CD4-positive, alpha-beta T cell (primary cell): Measurements from ENCODE around the gene GSC. TPM values are rescaled to one million over a fixed set of nuclear protein-coding genes. Genes with fewer than 3 reads are reported as not detected.
"Not testable (repeated sequence)": the region's sequence is repeated elsewhere in the genome, so short reads cannot be mapped to it uniquely, and the experiment has no call there.

Experiments
- ATAC-seq: fragments of 200-7000 bp; cut with Tn5 transposase; one replicate; pipeline ENCODE4 v1.10.0; 2022; ENCODE audit warnings: mild to moderate bottlenecking; ENCODE audit not compliant: poor library complexity
- CTCF ChIA-PET: fragments of 350-600 bp; sonication (Branson Sonifier 250); formaldehyde crosslinking; loops from one replicate; lab custom pipeline; 2021; ENCODE audit warnings: antibody characterized with exemption, inconsistent platforms; lab: Charles Lee
- POLR2A ChIA-PET: fragments of 350-600 bp; sonication (Branson Sonifier 250); formaldehyde crosslinking; loops from one replicate; lab custom pipeline; 2021; ENCODE audit warnings: antibody characterized with exemption, inconsistent platforms; lab: Charles Lee
- DNase-seq, 14 experiments: peaks; one replicate each; pipeline ENCODE4 v3.0.0-alpha.2; 2013 to 2020; ENCODE audit warnings: mixed read lengths in 2 of 14
- H3K27ac ChIP-seq, 2 donors: one replicate each; pipeline versions ENCODE4 v1.5.1 to v1.7.0; 2013; ENCODE audit warnings: low read length in 2 of 2, low read depth in 1 of 2, mild to moderate bottlenecking in 1 of 2
- H3K27me3 ChIP-seq, 2 experiments: 1 replicate in 1 of 2; 2 replicates in 1 of 2; pipeline versions ENCODE4 v1.6.1 to v1.7.0; 2013; ENCODE audit warnings: low read length in 2 of 2, control low read depth in 1 of 2, mild to moderate bottlenecking in 1 of 2, moderate library complexity in 1 of 2; ENCODE audit not compliant: insufficient read depth in 2 of 2, control insufficient read depth in 1 of 2
- H3K36me3 ChIP-seq: one replicate; pipeline ENCODE4 v1.6.1; 2013; ENCODE audit warnings: low read length, control low read depth; ENCODE audit not compliant: insufficient read depth
- H3K4me1 ChIP-seq: one replicate; pipeline ENCODE4 v1.6.1; 2013; ENCODE audit warnings: low read length, control low read depth; ENCODE audit not compliant: insufficient read depth
- H3K4me3 ChIP-seq: one replicate; pipeline ENCODE4 v1.5.1; 2013; ENCODE audit warnings: mild to moderate bottlenecking, low read length, moderate library complexity
- H3K9me3 ChIP-seq, 2 experiments: 1 replicate in 1 of 2; 2 replicates in 1 of 2; pipeline versions ENCODE4 v1.6.1 to v1.7.0; 2013; ENCODE audit warnings: low read length in 2 of 2, mild to moderate bottlenecking in 2 of 2, control low read depth in 1 of 2, moderate library complexity in 1 of 2; ENCODE audit not compliant: control insufficient read depth in 1 of 2, insufficient read depth in 1 of 2
- H3K27ac Mint-ChIP-seq: one replicate; pipeline ENCODE4 v1.8.0; 2020; ENCODE audit warnings: mixed read lengths
- H3K27me3 Mint-ChIP-seq: one replicate; pipeline ENCODE4 v1.8.0; 2021; ENCODE audit warnings: mixed read lengths
- H3K36me3 Mint-ChIP-seq: one replicate; pipeline ENCODE4 v1.8.0; 2021; ENCODE audit warnings: low read depth, mixed read lengths
- H3K4me1 Mint-ChIP-seq: one replicate; pipeline ENCODE4 v1.8.0; 2021; ENCODE audit warnings: low read depth, mixed read lengths
- H3K4me3 Mint-ChIP-seq: one replicate; pipeline ENCODE4 v1.8.0; 2020; ENCODE audit warnings: mild to moderate bottlenecking, mixed read lengths
- H3K9me3 Mint-ChIP-seq: one replicate; pipeline ENCODE4 v1.8.0; 2020; ENCODE audit warnings: mixed read lengths
- intact Hi-C, 2 experiments: fragments of 100-400 bp; cut with DNase I in 1 of 2; cut with micrococcal nuclease in 1 of 2; formaldehyde crosslinking; loops; one replicate each; pipeline versions ENCODE4 v1.15.1 to v1.9.0; 2023 to 2025; cut with DNase I, micrococcal nuclease
- total RNA-seq, 174 experiments: library from RNA in 2 of 174; stranded (reverse) in 2 of 174; gene quantifications; one replicate each; pipeline ENCODE4 v1.2.3 and lab custom pipeline; 2021 to 2026
- TF ChIP-seq, protein P1 (sequence below): fragments of 200-600 bp; IDR thresholded peaks from one replicate; pipeline ENCODE4 v1.8.0; 2022; ENCODE audit warnings: antibody characterized with exemption, mild to moderate bottlenecking

The GSC gene
- total RNA-seq, 2 experiments from 2014 or later, result not detected

- no peak for ATAC-seq
- peak in 3 of 14 experiments; percentile 7 to 16 (median 10) for DNase-seq
Observed at GRCh38 chr14:94748667-94749347, 21.1 kb downstream of the GSC start.

DNA sequence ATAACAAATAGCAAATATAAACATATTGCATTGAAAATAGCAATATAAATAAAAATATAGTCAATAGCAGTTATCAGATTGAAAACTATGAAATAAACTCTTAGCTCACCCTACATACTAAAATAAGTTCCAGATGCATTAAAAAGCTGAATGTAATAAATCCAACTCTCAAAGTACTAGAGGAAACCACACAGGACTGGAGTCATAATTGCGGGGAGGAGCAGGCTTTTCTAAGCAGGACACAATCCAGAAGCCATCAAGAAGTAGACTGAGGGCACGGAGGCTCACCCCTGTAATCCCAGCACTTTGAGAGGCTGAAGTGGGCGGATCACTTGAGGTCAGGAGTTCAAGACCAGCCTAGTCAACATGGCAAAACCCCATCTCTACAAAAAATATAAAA lies 22.2 kb downstream of the GSC start:
- Histone ChIP-seq H3K36me3 (no peaks in the 10 kb centered on the region), H3K9me3 (no peaks in the 10 kb centered on the region), H3K27ac (no peak overlapping the region), H3K4me1 (no peaks in the 10 kb centered on the region), H3K4me3 (no peak overlapping the region), H3K27me3 (no peaks in the 10 kb centered on the region)
- DNase-seq, result no peak
- ATAC-seq, result no peak
- ChIA-PET POLR2A (interaction anchor here (0.6 kb wide), 1 partner anchor 23 kb away, joined by 4 read pairs; the partner anchor contains the start of gene GSC), CTCF (no interaction called here)
- peaks cover 17% of the 10 kb centered on the region for H3K27me3 Mint-ChIP-seq
- H3K4me3 Mint-ChIP-seq, result no peak overlapping the region
- H3K27ac Mint-ChIP-seq, result no peak overlapping the region
- TF ChIP-seq, protein P1, sequence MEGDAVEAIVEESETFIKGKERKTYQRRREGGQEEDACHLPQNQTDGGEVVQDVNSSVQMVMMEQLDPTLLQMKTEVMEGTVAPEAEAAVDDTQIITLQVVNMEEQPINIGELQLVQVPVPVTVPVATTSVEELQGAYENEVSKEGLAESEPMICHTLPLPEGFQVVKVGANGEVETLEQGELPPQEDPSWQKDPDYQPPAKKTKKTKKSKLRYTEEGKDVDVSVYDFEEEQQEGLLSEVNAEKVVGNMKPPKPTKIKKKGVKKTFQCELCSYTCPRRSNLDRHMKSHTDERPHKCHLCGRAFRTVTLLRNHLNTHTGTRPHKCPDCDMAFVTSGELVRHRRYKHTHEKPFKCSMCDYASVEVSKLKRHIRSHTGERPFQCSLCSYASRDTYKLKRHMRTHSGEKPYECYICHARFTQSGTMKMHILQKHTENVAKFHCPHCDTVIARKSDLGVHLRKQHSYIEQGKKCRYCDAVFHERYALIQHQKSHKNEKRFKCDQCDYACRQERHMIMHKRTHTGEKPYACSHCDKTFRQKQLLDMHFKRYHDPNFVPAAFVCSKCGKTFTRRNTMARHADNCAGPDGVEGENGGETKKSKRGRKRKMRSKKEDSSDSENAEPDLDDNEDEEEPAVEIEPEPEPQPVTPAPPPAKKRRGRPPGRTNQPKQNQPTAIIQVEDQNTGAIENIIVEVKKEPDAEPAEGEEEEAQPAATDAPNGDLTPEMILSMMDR, result no peak
- intact Hi-C loops, result no loop called here
- no peaks in the 10 kb centered on the region for H3K36me3 Mint-ChIP-seq
- no peaks in the 10 kb centered on the region for H3K4me1 Mint-ChIP-seq
- no peaks in the 10 kb centered on the region for H3K9me3 Mint-ChIP-seq

More at GRCh38 chr14:94748667-94749347, 21.1 kb downstream of the GSC start:
- no peaks in the 10 kb centered on the region for H3K36me3 Mint-ChIP-seq
- peaks cover 17% of the 10 kb centered on the region for H3K27me3 Mint-ChIP-seq
- H3K4me1 ChIP-seq, result no peaks in the 10 kb centered on the region
- no peak overlapping the region for H3K27ac ChIP-seq
- CTCF ChIA-PET, result no interaction called here
- H3K4me1 Mint-ChIP-seq, result no peaks in the 10 kb centered on the region
- H3K9me3 ChIP-seq, result no peaks in the 10 kb centered on the region
- no peak overlapping the region for H3K4me3 ChIP-seq
- TF ChIP-seq, protein P1, result peak; percentile 21
- intact Hi-C loops, result no loop called here
- H3K9me3 Mint-ChIP-seq, result no peaks in the 10 kb centered on the region
- POLR2A ChIA-PET, result no interaction called here
- no peaks in the 10 kb centered on the region for H3K27me3 ChIP-seq
- no peak overlapping the region for H3K27ac Mint-ChIP-seq
- H3K4me3 Mint-ChIP-seq, result no peak overlapping the region
- H3K36me3 ChIP-seq, result no peaks in the 10 kb centered on the region

GRCh38 chr14:94747153-94747552 lies 22.8 kb downstream of the GSC start:
- ATAC-seq, H3K4me1 ChIP-seq, POLR2A ChIA-PET, H3K36me3 Mint-ChIP-seq, H3K4me1 Mint-ChIP-seq, H3K27ac Mint-ChIP-seq, H3K27me3 ChIP-seq, H3K36me3 ChIP-seq, H3K27ac ChIP-seq, H3K4me3 Mint-ChIP-seq, CTCF ChIA-PET, H3K9me3 ChIP-seq, DNase-seq, H3K9me3 Mint-ChIP-seq, H3K4me3 ChIP-seq, intact Hi-C loops: not testable (repeated sequence)
- peaks cover 17% of the 10 kb centered on the region for H3K27me3 Mint-ChIP-seq

GRCh38 chr14:94746131-94746530 lies 23.8 kb downstream of the GSC start:
- intact Hi-C loops, result no loop called here
- H3K27ac Mint-ChIP-seq, result no peak overlapping the region
- no peak overlapping the region for H3K4me3 Mint-ChIP-seq
- Histone ChIP-seq H3K27me3 (peaks cover 0 to under 1% of the 10 kb centered on the region in 2 experiments), H3K4me1 (no peaks in the 10 kb centered on the region), H3K9me3 (no peaks in the 10 kb centered on the region), H3K4me3 (no peak overlapping the region), H3K36me3 (no peaks in the 10 kb centered on the region), H3K27ac (no peak overlapping the region)
- ATAC-seq (no peak), DNase-seq (no peak)
- ChIA-PET CTCF (no interaction called here), POLR2A (no interaction called here)
- H3K36me3 Mint-ChIP-seq, result no peaks in the 10 kb centered on the region
- H3K9me3 Mint-ChIP-seq, result no peaks in the 10 kb centered on the region
- peaks cover 18% of the 10 kb centered on the region for H3K27me3 Mint-ChIP-seq
- H3K4me1 Mint-ChIP-seq, result no peaks in the 10 kb centered on the region
- TF ChIP-seq, protein P1, result no peak
